ENCODE measurements around the gene LDB3. TPM values are rescaled to one million over a fixed set of nuclear protein-coding genes. Genes with fewer than 3 reads are reported as not detected.

Gene LDB3
- total and polyA plus RNA-seq, 7 donors = 1.2 to 42.1 (median 13.2) TPM

- 79 to 85% methylated on average over 17 of the region's 17 CpGs for WGBS, 2 donors
- TF ChIP-seq EP300 (IDR thresholded peaks at IDR 0.05) (no peak), CTCF (IDR thresholded peaks at IDR 0.05) (no peak), POLR2AphosphoS5 (IDR thresholded peaks at IDR 0.05) (no peak)
- peaks cover 0 to 34% (median 26%) of the 10 kb centered on the region in 4 donors for H3K4me1 ChIP-seq
- intact Hi-C loops (cut with DNase I) = no loop called here
- no peaks in the 10 kb centered on the region for H3K9me3 ChIP-seq
- no peaks in the 10 kb centered on the region for H3K36me3 ChIP-seq
- H3K4me3 ChIP-seq = no peak overlapping the region
- H3K27me3 ChIP-seq = no peaks in the 10 kb centered on the region
- peak overlapping the region in 3 of 4 donors; percentile 18 to 58 (median 44) for H3K27ac ChIP-seq
- peak; percentile 71 for DNase-seq
Observed at GRCh38 chr10:86661161-86662025, 6.9 kb upstream of the LDB3 start.

- peak overlapping the region in 3 of 4 donors; percentile 18 to 58 (median 44) for H3K27ac ChIP-seq
- H3K36me3 ChIP-seq = no peaks in the 10 kb centered on the region
- 90 to 91% methylated on average over 19 of the region's 19 CpGs for WGBS, 2 donors
- peaks cover 0 to 38% (median 29%) of the 10 kb centered on the region in 4 donors for H3K4me1 ChIP-seq
- no peaks in the 10 kb centered on the region for H3K27me3 ChIP-seq
- peak; percentile 53 for DNase-seq
- no peak overlapping the region for H3K4me3 ChIP-seq
- intact Hi-C loops (cut with DNase I) = no loop called here
- TF ChIP-seq POLR2AphosphoS5 (IDR thresholded peaks at IDR 0.05) = no peak
- no peak for TF ChIP-seq POLR2A (IDR thresholded peaks at IDR 0.05)
- TF ChIP-seq EP300 (IDR thresholded peaks at IDR 0.05) = no peak
- H3K9me3 ChIP-seq = no peaks in the 10 kb centered on the region
Observed at GRCh38 chr10:86662186-86663045, 5.9 kb upstream of the LDB3 start.

- H3K36me3 ChIP-seq = no peaks in the 10 kb centered on the region
- WGBS, 2 donors = 90 to 93% methylated on average over 8 of the region's 8 CpGs
- H3K4me1 ChIP-seq = peaks cover 0 to 44% (median 35%) of the 10 kb centered on the region in 4 donors
- H3K27me3 ChIP-seq = no peaks in the 10 kb centered on the region
- H3K4me3 ChIP-seq = no peak overlapping the region
- DNase-seq = no peak
- H3K9me3 ChIP-seq = no peaks in the 10 kb centered on the region
- H3K27ac ChIP-seq = no peak overlapping the region
- intact Hi-C loops (cut with DNase I) = no loop called here
- TF ChIP-seq EP300 (IDR thresholded peaks at IDR 0.05) (no peak), CTCF (IDR thresholded peaks at IDR 0.05) (no peak), POLR2AphosphoS5 (IDR thresholded peaks at IDR 0.05) (no peak), POLR2A (IDR thresholded peaks at IDR 0.05) (no peak)
Observed at GRCh38 chr10:86663046-86663345, 5.3 kb upstream of the LDB3 start.

GRCh38 chr10:86663576-86664339 is 4.6 kb upstream of the LDB3 start:
- Histone ChIP-seq H3K27me3 (no peaks in the 10 kb centered on the region), H3K4me1 (peaks cover 0 to 46% (median 37%) of the 10 kb centered on the region in 4 donors), H3K27ac (peak overlapping the region in 3 of 4 donors; percentile 51 to 96 (median 94)), H3K36me3 (no peaks in the 10 kb centered on the region), H3K4me3 (no peak overlapping the region), H3K9me3 (no peaks in the 10 kb centered on the region)
- DNase-seq = no peak
- intact Hi-C loops (cut with DNase I) = no loop called here
- WGBS, 2 donors = 80 to 86% methylated on average over 10 of the region's 10 CpGs
- TF ChIP-seq POLR2AphosphoS5 (IDR thresholded peaks at IDR 0.05) (no peak), POLR2A (IDR thresholded peaks at IDR 0.05) (no peak), CTCF (IDR thresholded peaks at IDR 0.05) (no peak), EP300 (IDR thresholded peaks at IDR 0.05) (no peak)
